Prostate gland (tissue), 2 donors: Measurements from ENCODE around the gene RPL35.
"Not testable (repeated sequence)": the region's sequence is repeated elsewhere in the genome, so short reads cannot be mapped to it uniquely, and the experiment has no call there.

Experiments
- POLR2AphosphoS5 ChIP-seq: sonication (generic); formaldehyde crosslinking; IDR thresholded peaks from one replicate; pipeline ENCODE4 v1.6.1; 2017; ENCODE audit warnings: antibody characterized with exemption
- TF ChIP-seq, protein P1 (sequence below), 4 experiments: fragments of 200-600 bp in 2 of 4; fragments of 450-650 bp in 2 of 4; sonication (generic) in 2 of 4; IDR thresholded peaks; 1 replicate in 3 of 4; 2 replicates in 1 of 4; pipeline ENCODE4 v1.5.1; 2016 to 2019; ENCODE audit warnings: antibody characterized with exemption in 4 of 4, mild to moderate bottlenecking in 2 of 4, moderate library complexity in 2 of 4

DNA sequence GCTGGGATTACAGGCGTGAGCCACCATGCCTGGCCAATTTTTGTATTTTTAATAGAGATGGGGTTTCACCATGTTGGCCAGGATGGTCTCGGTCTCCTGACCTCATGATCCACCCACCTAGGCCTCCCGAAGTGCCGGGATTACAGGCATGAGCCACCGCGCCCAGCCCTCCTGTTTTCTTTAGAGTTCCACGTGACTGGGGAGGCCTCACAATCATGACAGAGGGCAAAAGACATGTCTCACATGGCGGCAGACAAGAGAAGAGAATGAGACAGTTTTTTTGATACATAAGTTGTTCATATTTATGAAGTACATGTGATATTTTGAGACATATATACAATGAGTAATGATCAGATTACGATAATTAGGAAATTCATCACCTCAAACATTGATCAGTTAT, 15.3 kb downstream of the RPL35 start:
- TF ChIP-seq POLR2AphosphoS5, result not testable (repeated sequence)
- TF ChIP-seq, protein P1, sequence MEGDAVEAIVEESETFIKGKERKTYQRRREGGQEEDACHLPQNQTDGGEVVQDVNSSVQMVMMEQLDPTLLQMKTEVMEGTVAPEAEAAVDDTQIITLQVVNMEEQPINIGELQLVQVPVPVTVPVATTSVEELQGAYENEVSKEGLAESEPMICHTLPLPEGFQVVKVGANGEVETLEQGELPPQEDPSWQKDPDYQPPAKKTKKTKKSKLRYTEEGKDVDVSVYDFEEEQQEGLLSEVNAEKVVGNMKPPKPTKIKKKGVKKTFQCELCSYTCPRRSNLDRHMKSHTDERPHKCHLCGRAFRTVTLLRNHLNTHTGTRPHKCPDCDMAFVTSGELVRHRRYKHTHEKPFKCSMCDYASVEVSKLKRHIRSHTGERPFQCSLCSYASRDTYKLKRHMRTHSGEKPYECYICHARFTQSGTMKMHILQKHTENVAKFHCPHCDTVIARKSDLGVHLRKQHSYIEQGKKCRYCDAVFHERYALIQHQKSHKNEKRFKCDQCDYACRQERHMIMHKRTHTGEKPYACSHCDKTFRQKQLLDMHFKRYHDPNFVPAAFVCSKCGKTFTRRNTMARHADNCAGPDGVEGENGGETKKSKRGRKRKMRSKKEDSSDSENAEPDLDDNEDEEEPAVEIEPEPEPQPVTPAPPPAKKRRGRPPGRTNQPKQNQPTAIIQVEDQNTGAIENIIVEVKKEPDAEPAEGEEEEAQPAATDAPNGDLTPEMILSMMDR (IDR thresholded peaks at IDR 0.05), result not testable (repeated sequence)
